ENCODE measurements around the gene RASIP1.
A peak's percentile ranks its signal among the peaks of the same experiment; 100 is the strongest.

The RASIP1 gene

DNA sequence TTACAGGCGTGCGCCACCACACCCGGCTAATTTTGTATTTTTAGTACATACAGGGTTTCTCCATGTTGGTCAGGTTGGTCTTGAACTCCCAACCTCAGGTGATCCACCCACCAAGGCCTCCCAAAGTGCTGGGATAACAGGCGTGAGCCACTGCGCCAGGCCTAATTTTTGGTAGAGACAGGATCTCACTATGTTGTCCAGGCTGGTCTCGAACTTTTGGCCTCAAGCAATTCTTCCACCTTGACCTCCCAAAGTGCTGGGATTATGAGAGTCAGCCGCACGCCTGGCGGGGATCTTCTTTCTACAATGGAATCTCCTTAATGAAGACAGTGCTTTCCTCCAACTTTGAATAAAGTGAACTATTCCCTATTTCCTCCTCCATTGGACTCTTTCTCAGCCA is 5.8 kb downstream of the RASIP1 start:
- in situ Hi-C loops (cut with MboI; ENCODE audit: low sequenced_read_pairs, unreplicated experiment): no loop called here
- TF ChIP-seq, protein P1, sequence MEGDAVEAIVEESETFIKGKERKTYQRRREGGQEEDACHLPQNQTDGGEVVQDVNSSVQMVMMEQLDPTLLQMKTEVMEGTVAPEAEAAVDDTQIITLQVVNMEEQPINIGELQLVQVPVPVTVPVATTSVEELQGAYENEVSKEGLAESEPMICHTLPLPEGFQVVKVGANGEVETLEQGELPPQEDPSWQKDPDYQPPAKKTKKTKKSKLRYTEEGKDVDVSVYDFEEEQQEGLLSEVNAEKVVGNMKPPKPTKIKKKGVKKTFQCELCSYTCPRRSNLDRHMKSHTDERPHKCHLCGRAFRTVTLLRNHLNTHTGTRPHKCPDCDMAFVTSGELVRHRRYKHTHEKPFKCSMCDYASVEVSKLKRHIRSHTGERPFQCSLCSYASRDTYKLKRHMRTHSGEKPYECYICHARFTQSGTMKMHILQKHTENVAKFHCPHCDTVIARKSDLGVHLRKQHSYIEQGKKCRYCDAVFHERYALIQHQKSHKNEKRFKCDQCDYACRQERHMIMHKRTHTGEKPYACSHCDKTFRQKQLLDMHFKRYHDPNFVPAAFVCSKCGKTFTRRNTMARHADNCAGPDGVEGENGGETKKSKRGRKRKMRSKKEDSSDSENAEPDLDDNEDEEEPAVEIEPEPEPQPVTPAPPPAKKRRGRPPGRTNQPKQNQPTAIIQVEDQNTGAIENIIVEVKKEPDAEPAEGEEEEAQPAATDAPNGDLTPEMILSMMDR (IDR thresholded peaks at IDR 0.05; ENCODE audit: borderline replicate concordance, control extremely low read depth, extremely low read depth, insufficient read depth, missing control alignments): no peak
- DNase-seq (ENCODE audit: low spot score): no peak

DNA sequence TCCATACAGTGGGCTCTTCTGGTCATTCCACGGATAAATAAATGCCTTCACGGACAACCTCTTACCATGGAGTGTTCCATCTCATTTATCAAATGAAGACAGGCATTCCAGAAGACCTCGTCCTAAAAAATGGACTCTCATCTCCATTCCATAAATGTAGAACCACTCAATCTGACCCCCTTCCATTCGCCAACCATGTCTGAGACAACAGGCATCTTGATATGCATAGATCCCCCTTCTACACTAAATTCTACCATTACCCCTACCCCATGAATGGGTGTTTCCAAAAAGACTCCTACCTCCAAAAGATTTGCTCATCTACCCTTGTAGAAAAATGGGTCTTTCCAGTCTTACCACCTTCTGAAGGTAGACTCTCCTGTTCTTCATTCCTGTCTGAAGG is 9.0 kb downstream of the RASIP1 start:
- in situ Hi-C loops (cut with MboI; ENCODE audit: low sequenced_read_pairs, unreplicated experiment): no loop called here
- no peak for DNase-seq (ENCODE audit: low spot score)
- TF ChIP-seq, protein P1 (IDR thresholded peaks at IDR 0.05; ENCODE audit: borderline replicate concordance, control extremely low read depth, extremely low read depth, insufficient read depth, missing control alignments): no peak

DNA sequence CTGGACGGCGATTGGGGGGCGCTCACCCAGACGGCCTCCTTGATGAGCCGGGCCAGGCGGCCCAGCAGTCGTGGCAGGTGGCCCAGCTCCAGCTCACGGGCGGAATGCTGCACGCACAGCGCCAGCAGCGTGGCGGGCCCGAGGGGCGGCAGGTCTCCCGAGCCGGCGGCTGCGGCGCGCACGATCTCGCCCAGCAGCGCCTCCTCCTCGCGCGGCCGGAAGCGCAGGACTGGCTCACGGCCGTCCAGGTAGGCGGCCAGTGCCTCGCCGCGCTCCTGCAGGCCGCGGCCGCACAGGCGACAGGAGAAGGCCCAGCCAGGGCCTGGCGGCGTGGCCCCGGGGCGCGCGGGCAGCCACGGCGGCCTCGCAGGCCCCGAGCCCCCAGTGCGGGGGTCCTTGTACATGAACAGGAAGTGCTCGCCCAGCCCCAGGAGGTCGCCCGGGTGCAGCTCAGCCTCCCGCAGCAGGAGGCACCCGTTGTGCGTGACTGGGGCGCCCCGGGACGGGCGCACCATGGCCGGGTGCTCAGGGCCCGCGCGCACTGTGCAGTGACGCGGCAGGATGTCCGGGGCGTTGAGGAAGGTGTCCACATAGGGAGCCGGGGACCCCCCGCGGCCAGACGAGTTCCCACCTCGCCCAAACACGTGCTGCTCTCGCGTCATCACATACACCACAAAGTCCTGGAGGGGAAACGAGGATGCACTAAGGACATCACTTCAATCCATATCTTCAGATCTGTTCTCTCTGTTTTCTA is 11.3 kb downstream of the RASIP1 start:
- in situ Hi-C loops (cut with MboI; ENCODE audit: low sequenced_read_pairs, unreplicated experiment): no loop called here
- TF ChIP-seq, protein P1 (IDR thresholded peaks at IDR 0.05; ENCODE audit: borderline replicate concordance, control extremely low read depth, extremely low read depth, insufficient read depth, missing control alignments): no peak

DNA sequence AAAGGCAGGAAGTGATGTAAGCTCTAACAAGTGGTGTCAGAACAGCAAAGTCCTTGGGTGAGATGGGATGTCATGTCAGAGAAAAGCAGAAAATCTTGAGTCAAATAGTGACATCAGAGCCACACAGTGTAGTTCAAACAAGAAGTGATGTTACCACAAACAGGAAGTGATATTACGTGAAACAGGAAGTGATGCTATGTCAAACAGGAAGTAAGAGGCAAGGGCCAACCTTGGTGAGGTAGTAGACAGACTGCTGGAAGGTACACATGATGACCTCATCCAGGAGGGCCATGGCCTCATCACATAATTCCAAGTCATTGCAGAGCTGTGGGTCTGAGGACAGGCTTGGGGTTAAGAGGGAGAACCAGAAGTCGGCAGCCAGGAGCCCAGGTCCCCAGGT is 13.9 kb downstream of the RASIP1 start:
- TF ChIP-seq, protein P1 (IDR thresholded peaks at IDR 0.05; ENCODE audit: borderline replicate concordance, control extremely low read depth, extremely low read depth, insufficient read depth, missing control alignments): no peak
- DNase-seq (ENCODE audit: low spot score): no peak
- in situ Hi-C loops (cut with MboI; ENCODE audit: low sequenced_read_pairs, unreplicated experiment): no loop called here

More for the DNA sequence above, 11.3 kb downstream of the RASIP1 start:
- DNase-seq (ENCODE audit: low spot score): no peak

DNA sequence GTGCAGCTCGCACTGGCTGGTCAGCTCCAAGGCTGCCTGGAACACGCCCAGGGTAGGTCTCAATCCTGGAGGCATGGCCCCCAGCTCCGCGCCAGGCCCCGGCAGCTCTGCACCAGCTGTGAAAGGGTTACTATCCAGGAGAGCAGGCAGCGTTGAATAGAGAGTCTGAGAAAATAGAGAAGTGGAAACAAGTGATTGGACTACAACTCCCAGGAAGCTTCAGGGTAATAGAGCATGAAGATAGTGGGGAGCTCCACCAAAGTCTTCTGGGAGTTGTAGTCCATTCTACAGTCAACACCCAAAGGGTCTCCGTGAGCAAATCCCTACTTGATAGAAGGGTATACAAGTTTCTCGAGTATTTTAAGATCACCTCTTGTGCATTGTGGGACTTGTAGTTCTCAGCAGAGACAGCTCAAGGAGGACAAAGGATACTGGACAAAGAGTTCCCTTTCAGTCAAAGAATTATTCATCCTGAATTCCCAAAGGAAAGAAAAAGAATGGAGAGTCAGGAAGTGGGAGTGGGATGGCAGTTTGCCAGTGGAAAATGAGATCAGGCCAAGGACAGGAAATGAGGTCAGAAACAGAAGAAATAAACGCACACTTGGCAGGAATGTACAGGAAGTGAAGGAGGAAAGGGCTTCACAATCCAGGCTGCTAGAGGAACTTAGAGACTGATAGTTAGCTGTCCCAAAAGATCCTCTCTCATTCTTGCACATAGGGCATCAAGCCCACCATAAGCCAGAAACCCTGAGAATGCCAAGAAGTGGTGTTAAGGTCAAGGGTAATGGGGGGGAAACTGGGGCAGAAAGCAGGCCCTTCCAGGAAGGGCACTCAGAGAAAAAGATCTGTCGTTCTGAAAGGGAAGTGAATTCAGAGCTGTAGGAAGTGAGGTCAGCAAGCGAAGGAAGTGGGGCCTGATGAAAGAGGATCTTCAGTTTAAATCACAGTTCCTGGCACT is 15.3 kb downstream of the RASIP1 start:
- DNase-seq (ENCODE audit: low spot score): peak; percentile 78
- in situ Hi-C loops (cut with MboI; ENCODE audit: low sequenced_read_pairs, unreplicated experiment): no loop called here
- TF ChIP-seq, protein P1 (IDR thresholded peaks at IDR 0.05; ENCODE audit: borderline replicate concordance, control extremely low read depth, extremely low read depth, insufficient read depth, missing control alignments): no peak

DNA sequence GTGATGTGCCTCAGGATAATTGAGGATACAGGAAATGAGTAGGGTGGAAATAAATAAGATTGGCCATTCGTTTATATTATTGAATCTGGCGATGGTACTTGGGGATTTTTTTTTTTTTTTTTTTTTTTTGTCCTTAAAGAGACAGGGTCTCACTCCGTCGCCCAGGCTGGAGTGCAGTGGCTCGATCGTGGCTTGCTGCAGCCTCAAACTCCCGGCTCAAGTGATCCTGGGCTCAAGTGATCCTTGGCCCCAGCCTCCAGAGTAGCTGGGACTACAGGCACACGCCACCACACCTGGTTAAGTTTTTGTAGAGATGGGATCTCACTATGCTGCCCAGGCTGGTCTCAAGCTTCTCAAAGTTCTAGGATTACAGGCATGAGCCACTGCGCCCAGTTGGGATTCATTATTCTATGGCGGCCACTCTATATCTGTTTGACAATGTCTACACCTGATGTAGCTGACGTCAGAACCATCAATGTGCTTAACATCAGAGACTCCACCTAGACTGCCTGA is 18.2 kb downstream of the RASIP1 start:
- DNase-seq (ENCODE audit: low spot score): no peak
- in situ Hi-C loops (cut with MboI; ENCODE audit: low sequenced_read_pairs, unreplicated experiment): no loop called here
- TF ChIP-seq, protein P1 (IDR thresholded peaks at IDR 0.05; ENCODE audit: borderline replicate concordance, control extremely low read depth, extremely low read depth, insufficient read depth, missing control alignments): no peak
